Esophagus squamous epithelium (tissue), 4 donors: Measurements from ENCODE around the gene ARAP1.

Source experiments
- POLR2A ChIP-seq, 4 donors: fragments of 450-650 bp; IDR thresholded peaks; one replicate each; pipeline ENCODE4 v1.6.1; 2017; ENCODE audit warnings: antibody characterized with exemption in 4 of 4, mild to moderate bottlenecking in 4 of 4, moderate library complexity in 3 of 4
- TF ChIP-seq, protein P1 (sequence below), 6 experiments: fragments of 450-650 bp in 4 of 6; fragments of 200-600 bp in 2 of 6; sonication (generic) in 2 of 6; IDR thresholded peaks; one replicate each; pipeline ENCODE4 v1.5.1; 2016 to 2019; ENCODE audit warnings: antibody characterized with exemption in 6 of 6, mild to moderate bottlenecking in 4 of 6, moderate library complexity in 4 of 6

DNA sequence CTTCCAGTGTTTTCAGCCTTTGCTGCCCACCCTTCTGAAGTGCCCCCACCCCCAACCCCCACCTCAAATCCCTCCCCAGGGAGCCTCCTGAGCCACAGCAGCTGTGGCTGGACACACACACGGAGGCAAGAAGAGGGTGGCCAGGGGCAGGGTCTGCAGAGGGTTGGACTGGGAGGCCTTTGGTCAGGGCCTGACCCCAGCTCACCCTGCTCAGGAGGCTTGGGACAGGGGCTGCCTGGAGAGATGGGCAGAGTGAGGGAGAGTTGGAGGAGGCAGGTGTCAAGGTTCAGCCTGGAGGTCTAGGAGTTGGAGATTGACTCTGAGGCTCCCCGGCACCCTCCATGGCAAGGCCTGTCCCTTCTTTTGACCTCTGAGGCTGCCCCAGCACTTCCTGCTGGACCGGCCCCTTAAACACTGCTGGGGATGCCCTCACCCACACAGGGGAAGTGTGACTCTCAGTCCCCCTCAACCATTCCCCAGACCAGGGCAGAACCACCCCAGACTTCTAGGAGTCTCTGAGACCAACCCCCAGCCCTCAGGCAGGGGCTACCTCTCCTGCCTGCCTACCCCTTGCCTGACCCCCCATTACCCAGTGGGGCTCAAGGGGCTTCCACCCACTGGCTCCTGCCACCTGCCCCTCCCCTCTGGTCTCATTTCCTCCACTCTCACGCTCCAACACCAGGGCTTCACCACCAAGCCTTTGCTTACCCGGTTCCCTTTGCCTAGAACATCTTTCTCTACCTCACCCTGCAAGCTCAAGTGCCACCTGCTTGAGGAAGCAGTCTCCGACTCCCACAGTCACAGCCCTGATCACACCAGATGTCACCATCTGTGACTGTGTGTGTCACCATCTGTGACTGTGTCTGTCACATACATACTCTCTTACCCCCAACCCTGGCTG, 8.6 kb downstream of the ARAP1 start:
- TF ChIP-seq, protein P1, sequence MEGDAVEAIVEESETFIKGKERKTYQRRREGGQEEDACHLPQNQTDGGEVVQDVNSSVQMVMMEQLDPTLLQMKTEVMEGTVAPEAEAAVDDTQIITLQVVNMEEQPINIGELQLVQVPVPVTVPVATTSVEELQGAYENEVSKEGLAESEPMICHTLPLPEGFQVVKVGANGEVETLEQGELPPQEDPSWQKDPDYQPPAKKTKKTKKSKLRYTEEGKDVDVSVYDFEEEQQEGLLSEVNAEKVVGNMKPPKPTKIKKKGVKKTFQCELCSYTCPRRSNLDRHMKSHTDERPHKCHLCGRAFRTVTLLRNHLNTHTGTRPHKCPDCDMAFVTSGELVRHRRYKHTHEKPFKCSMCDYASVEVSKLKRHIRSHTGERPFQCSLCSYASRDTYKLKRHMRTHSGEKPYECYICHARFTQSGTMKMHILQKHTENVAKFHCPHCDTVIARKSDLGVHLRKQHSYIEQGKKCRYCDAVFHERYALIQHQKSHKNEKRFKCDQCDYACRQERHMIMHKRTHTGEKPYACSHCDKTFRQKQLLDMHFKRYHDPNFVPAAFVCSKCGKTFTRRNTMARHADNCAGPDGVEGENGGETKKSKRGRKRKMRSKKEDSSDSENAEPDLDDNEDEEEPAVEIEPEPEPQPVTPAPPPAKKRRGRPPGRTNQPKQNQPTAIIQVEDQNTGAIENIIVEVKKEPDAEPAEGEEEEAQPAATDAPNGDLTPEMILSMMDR (IDR thresholded peaks at IDR 0.05): no peak
- TF ChIP-seq POLR2A (IDR thresholded peaks at IDR 0.05): no peak
